ENCODE results near the gene RIC1.

Gene RIC1

GRCh38 chr9:5608298-5609225, 20.3 kb upstream of the RIC1 start:
- Histone ChIP-seq H3K27me3 (ENCODE audit: control insufficient read depth, insufficient read depth, low read length) (no peaks in the 10 kb centered on the region), H3K27ac (ENCODE audit: low read depth, low read length) (no peak overlapping the region), H3K9ac (ENCODE audit: low read depth, low read length) (no peak overlapping the region), H3K9me3 (ENCODE audit: control insufficient read depth, insufficient read depth, low read length) (no peaks in the 10 kb centered on the region), H3K36me3 (ENCODE audit: control insufficient read depth, insufficient read depth, low read length) (no peaks in the 10 kb centered on the region), H3K4me1 (ENCODE audit: control insufficient read depth, insufficient read depth, low read length) (no peaks in the 10 kb centered on the region), H3K4me3 (ENCODE audit: low read depth, low read length) (no peak overlapping the region)

- H3K27me3 ChIP-seq (ENCODE audit: control insufficient read depth, insufficient read depth, low read length), result no peaks in the 10 kb centered on the region
- H3K36me3 ChIP-seq (ENCODE audit: control insufficient read depth, insufficient read depth, low read length), result no peaks in the 10 kb centered on the region
- no peak overlapping the region for H3K27ac ChIP-seq (ENCODE audit: low read depth, low read length)
- no peak overlapping the region for H3K4me3 ChIP-seq (ENCODE audit: low read depth, low read length)
- H3K9ac ChIP-seq (ENCODE audit: low read depth, low read length), result no peak overlapping the region
- no peaks in the 10 kb centered on the region for H3K9me3 ChIP-seq (ENCODE audit: control insufficient read depth, insufficient read depth, low read length)
- no peaks in the 10 kb centered on the region for H3K4me1 ChIP-seq (ENCODE audit: control insufficient read depth, insufficient read depth, low read length)
Measured at GRCh38 chr9:5609226-5609596, 19.7 kb upstream of the RIC1 start.

DNA sequence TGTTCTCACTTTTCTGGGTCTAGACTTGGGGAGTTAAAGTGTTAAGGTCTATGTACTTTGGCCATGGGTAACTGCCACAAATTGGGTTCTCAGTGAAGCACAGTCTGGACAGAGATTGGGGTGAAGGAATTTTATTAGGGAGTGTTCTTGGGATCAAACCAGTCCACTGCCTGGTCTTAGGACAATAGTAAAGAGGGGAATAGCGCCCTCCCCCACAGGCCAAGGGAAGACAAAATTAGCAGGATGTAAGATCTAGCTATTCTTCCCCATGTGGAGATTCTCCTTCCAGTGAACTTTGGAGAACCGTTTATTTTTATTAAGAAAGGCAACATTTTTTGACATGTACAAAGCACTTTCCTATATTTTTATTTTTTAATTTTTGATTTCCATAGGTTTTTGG, 18.4 kb upstream of the RIC1 start:
- H3K9me3 ChIP-seq (ENCODE audit: control insufficient read depth, insufficient read depth, low read length), result no peaks in the 10 kb centered on the region
- H3K27ac ChIP-seq (ENCODE audit: low read depth, low read length), result no peak overlapping the region
- no peaks in the 10 kb centered on the region for H3K36me3 ChIP-seq (ENCODE audit: control insufficient read depth, insufficient read depth, low read length)
- H3K27me3 ChIP-seq (ENCODE audit: control insufficient read depth, insufficient read depth, low read length), result no peaks in the 10 kb centered on the region
- H3K4me3 ChIP-seq (ENCODE audit: low read depth, low read length), result no peak overlapping the region
- H3K9ac ChIP-seq (ENCODE audit: low read depth, low read length), result no peak overlapping the region
- 0 out of 2 replicates have a peak, but pooled peaks cover 3% of the 10 kb centered on the region for H3K4me1 ChIP-seq (ENCODE audit: control insufficient read depth, insufficient read depth, low read length)

DNA sequence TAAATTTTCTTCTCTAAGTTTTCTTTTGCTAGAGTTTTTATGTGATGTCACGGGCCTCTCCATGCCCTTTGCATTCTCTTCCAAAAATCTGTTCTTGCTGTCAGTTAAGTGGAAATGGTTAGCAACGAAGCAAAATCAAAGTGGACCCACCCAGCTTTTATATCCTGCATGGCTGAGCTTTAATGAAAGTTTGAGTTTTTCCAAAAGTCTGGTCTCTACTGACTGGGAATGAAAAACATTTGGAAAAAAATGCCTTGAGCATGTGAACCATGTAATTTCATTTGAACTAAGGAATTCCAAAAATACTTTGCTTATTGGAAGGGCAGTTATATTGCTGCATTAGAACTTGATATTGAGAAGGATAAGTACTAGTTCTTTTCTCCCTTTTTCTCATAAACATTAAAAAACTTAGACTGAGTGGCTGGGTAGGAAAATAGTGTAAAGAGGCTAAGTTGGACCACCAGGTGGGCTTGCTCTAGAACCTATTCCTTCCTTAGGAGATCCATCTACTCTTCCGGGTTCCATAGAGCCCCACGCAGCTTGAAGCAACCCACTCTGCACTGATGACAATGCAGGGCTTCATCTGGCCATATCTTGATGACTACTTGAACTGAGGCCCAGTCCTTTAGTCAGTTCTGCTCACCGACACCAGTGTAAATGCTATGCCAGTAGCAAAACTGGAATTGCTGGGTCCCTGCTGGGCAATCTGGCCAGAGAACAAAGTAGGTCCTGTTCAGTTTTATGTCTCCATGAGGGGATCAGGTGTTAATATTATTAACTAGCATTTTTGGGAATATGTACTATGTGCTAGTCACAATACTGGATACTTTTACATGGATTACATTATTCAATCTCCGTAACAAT, 17.4 kb upstream of the RIC1 start:
- Histone ChIP-seq H3K27me3 (ENCODE audit: control insufficient read depth, insufficient read depth, low read length) (no peaks in the 10 kb centered on the region), H3K4me3 (ENCODE audit: low read depth, low read length) (no peak overlapping the region), H3K27ac (ENCODE audit: low read depth, low read length) (no peak overlapping the region), H3K4me1 (ENCODE audit: control insufficient read depth, insufficient read depth, low read length) (0 out of 2 replicates have a peak, but pooled peaks cover 3% of the 10 kb centered on the region), H3K9ac (ENCODE audit: low read depth, low read length) (no peak overlapping the region), H3K9me3 (ENCODE audit: control insufficient read depth, insufficient read depth, low read length) (no peaks in the 10 kb centered on the region), H3K36me3 (ENCODE audit: control insufficient read depth, insufficient read depth, low read length) (no peaks in the 10 kb centered on the region)

DNA sequence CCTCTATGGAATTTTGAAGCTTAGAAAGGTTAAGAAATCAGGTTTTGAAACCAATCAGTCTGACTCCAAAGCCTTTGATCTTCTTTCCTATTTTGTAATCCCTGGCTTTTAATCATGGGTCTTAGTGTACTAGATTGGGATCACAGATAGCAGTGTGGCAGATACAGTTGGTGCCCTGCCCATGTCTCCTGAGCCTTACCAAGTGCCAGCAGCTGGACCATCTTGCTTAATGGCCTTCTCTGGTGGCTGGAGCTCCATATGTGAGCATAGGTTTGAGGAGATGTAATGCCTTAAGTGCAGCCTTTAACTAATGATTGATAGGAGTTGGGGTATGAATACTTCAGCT, 16.7 kb upstream of the RIC1 start:
- H3K9me3 ChIP-seq (ENCODE audit: control insufficient read depth, insufficient read depth, low read length), result no peaks in the 10 kb centered on the region
- H3K4me1 ChIP-seq (ENCODE audit: control insufficient read depth, insufficient read depth, low read length), result 0 out of 2 replicates have a peak, but pooled peaks cover 3% of the 10 kb centered on the region
- H3K36me3 ChIP-seq (ENCODE audit: control insufficient read depth, insufficient read depth, low read length), result no peaks in the 10 kb centered on the region
- H3K4me3 ChIP-seq (ENCODE audit: low read depth, low read length), result no peak overlapping the region
- no peak overlapping the region for H3K27ac ChIP-seq (ENCODE audit: low read depth, low read length)
- no peak overlapping the region for H3K9ac ChIP-seq (ENCODE audit: low read depth, low read length)
- no peaks in the 10 kb centered on the region for H3K27me3 ChIP-seq (ENCODE audit: control insufficient read depth, insufficient read depth, low read length)

- 0 out of 2 replicates have a peak, but pooled peaks cover 3% of the 10 kb centered on the region for H3K4me1 ChIP-seq (ENCODE audit: control insufficient read depth, insufficient read depth, low read length)
- H3K27ac ChIP-seq (ENCODE audit: low read depth, low read length), result no peak overlapping the region
- H3K4me3 ChIP-seq (ENCODE audit: low read depth, low read length), result no peak overlapping the region
- H3K9ac ChIP-seq (ENCODE audit: low read depth, low read length), result no peak overlapping the region
- H3K9me3 ChIP-seq (ENCODE audit: control insufficient read depth, insufficient read depth, low read length), result no peaks in the 10 kb centered on the region
- H3K36me3 ChIP-seq (ENCODE audit: control insufficient read depth, insufficient read depth, low read length), result no peaks in the 10 kb centered on the region
- H3K27me3 ChIP-seq (ENCODE audit: control insufficient read depth, insufficient read depth, low read length), result no peaks in the 10 kb centered on the region
Measured at GRCh38 chr9:5614192-5614591, 14.7 kb upstream of the RIC1 start.

GRCh38 chr9:5614985-5615384, 13.9 kb upstream of the RIC1 start:
- H3K27ac ChIP-seq (ENCODE audit: low read depth, low read length), result no peak overlapping the region
- H3K4me1 ChIP-seq (ENCODE audit: control insufficient read depth, insufficient read depth, low read length), result 0 out of 2 replicates have a peak, but pooled peaks cover 3% of the 10 kb centered on the region
- no peak overlapping the region for H3K9ac ChIP-seq (ENCODE audit: low read depth, low read length)
- H3K4me3 ChIP-seq (ENCODE audit: low read depth, low read length), result no peak overlapping the region
- H3K27me3 ChIP-seq (ENCODE audit: control insufficient read depth, insufficient read depth, low read length), result no peaks in the 10 kb centered on the region
- no peaks in the 10 kb centered on the region for H3K36me3 ChIP-seq (ENCODE audit: control insufficient read depth, insufficient read depth, low read length)
- H3K9me3 ChIP-seq (ENCODE audit: control insufficient read depth, insufficient read depth, low read length), result no peaks in the 10 kb centered on the region

GRCh38 chr9:5617749-5618148, 11.2 kb upstream of the RIC1 start:
- no peak overlapping the region for H3K4me3 ChIP-seq (ENCODE audit: low read depth, low read length)
- no peaks in the 10 kb centered on the region for H3K36me3 ChIP-seq (ENCODE audit: control insufficient read depth, insufficient read depth, low read length)
- H3K27ac ChIP-seq (ENCODE audit: low read depth, low read length), result no peak overlapping the region
- no peak overlapping the region for H3K9ac ChIP-seq (ENCODE audit: low read depth, low read length)
- no peaks in the 10 kb centered on the region for H3K9me3 ChIP-seq (ENCODE audit: control insufficient read depth, insufficient read depth, low read length)
- H3K4me1 ChIP-seq (ENCODE audit: control insufficient read depth, insufficient read depth, low read length), result 0 out of 2 replicates have a peak, but pooled peaks cover 3% of the 10 kb centered on the region
- H3K27me3 ChIP-seq (ENCODE audit: control insufficient read depth, insufficient read depth, low read length), result no peaks in the 10 kb centered on the region

- Histone ChIP-seq H3K36me3 (ENCODE audit: control insufficient read depth, insufficient read depth, low read length) (no peaks in the 10 kb centered on the region), H3K9me3 (ENCODE audit: control insufficient read depth, insufficient read depth, low read length) (no peaks in the 10 kb centered on the region), H3K27ac (ENCODE audit: low read depth, low read length) (no peak overlapping the region)
Measured at GRCh38 chr9:5620494-5620893, 8.4 kb upstream of the RIC1 start.

GRCh38 chr9:5621327-5621726, 7.6 kb upstream of the RIC1 start:
- Histone ChIP-seq H3K27me3 (ENCODE audit: control insufficient read depth, insufficient read depth, low read length) (no peaks in the 10 kb centered on the region), H3K9ac (ENCODE audit: low read depth, low read length) (no peak overlapping the region), H3K4me1 (ENCODE audit: control insufficient read depth, insufficient read depth, low read length) (no peaks in the 10 kb centered on the region), H3K27ac (ENCODE audit: low read depth, low read length) (no peak overlapping the region), H3K4me3 (ENCODE audit: low read depth, low read length) (no peak overlapping the region), H3K36me3 (ENCODE audit: control insufficient read depth, insufficient read depth, low read length) (no peaks in the 10 kb centered on the region), H3K9me3 (ENCODE audit: control insufficient read depth, insufficient read depth, low read length) (no peaks in the 10 kb centered on the region)

More at GRCh38 chr9:5620494-5620893, 8.4 kb upstream of the RIC1 start:
- no peak overlapping the region for H3K4me3 ChIP-seq (ENCODE audit: low read depth, low read length)
- H3K27me3 ChIP-seq (ENCODE audit: control insufficient read depth, insufficient read depth, low read length), result no peaks in the 10 kb centered on the region
- H3K4me1 ChIP-seq (ENCODE audit: control insufficient read depth, insufficient read depth, low read length), result no peaks in the 10 kb centered on the region
- H3K9ac ChIP-seq (ENCODE audit: low read depth, low read length), result no peak overlapping the region

GRCh38 chr9:5622016-5622415, 6.9 kb upstream of the RIC1 start:
- no peak overlapping the region for H3K4me3 ChIP-seq (ENCODE audit: low read depth, low read length)
- H3K9me3 ChIP-seq (ENCODE audit: control insufficient read depth, insufficient read depth, low read length), result no peaks in the 10 kb centered on the region
- H3K36me3 ChIP-seq (ENCODE audit: control insufficient read depth, insufficient read depth, low read length), result no peaks in the 10 kb centered on the region
- no peak overlapping the region for H3K9ac ChIP-seq (ENCODE audit: low read depth, low read length)
- no peaks in the 10 kb centered on the region for H3K27me3 ChIP-seq (ENCODE audit: control insufficient read depth, insufficient read depth, low read length)
- no peaks in the 10 kb centered on the region for H3K4me1 ChIP-seq (ENCODE audit: control insufficient read depth, insufficient read depth, low read length)
- H3K27ac ChIP-seq (ENCODE audit: low read depth, low read length), result no peak overlapping the region

Measured in HUES48 (cell line).